Measurements from ENCODE around the gene IL17RE. TPM values are rescaled to one million over a fixed set of nuclear protein-coding genes. Genes with fewer than 3 reads are reported as not detected.
"Not testable (repeated sequence)": the region's sequence is repeated elsewhere in the genome, so short reads cannot be mapped to it uniquely, and the experiment has no call there.

The IL17RE gene
- total and polyA plus RNA-seq, 3 experiments from 2014 or later: 0.47 to 1.2 (median 1.2) TPM

- no peaks in the 10 kb centered on the region for H3K27me3 ChIP-seq (ENCODE audit: insufficient read depth, low read length, poor library complexity, severe bottlenecking)
- CTCF ChIA-PET: no interaction called here
- H3K27ac ChIP-seq (ENCODE audit: low read depth, low read length): no peak overlapping the region
- no peaks in the 10 kb centered on the region for H3K9me3 ChIP-seq (ENCODE audit: low read length)
- H3K4me3 ChIP-seq (ENCODE audit: low read length): no peak overlapping the region
- Mint-ChIP-seq H3K4me3 (no peak overlapping the region), H3K27ac (no peak overlapping the region), H3K27me3 (peaks cover 0 to 2% of the 10 kb centered on the region in 2 donors), H3K9me3 (no peaks in the 10 kb centered on the region), H3K36me3 (no peaks in the 10 kb centered on the region), H3K4me1 (no peaks in the 10 kb centered on the region)
- DNase-seq: no peak
- POLR2A ChIA-PET: interaction anchor here (0.6 kb wide), 1 partner anchor 83 kb away, joined by 3 read pairs; the partner anchor contains the start of gene TADA3
- no peaks in the 10 kb centered on the region for H3K36me3 ChIP-seq (ENCODE audit: insufficient read depth, low read length)
- H3K4me1 ChIP-seq (ENCODE audit: insufficient read depth, low read length): no peaks in the 10 kb centered on the region
These were observed 27.2 kb upstream of the IL17RE start for GRCh38 chr3:9875448-9875847.

- not testable (repeated sequence) for H3K27me3 Mint-ChIP-seq; H3K27ac ChIP-seq (ENCODE audit: low read depth, low read length); H3K4me1 ChIP-seq (ENCODE audit: insufficient read depth, low read length); H3K36me3 ChIP-seq (ENCODE audit: insufficient read depth, low read length); H3K9me3 Mint-ChIP-seq; H3K27me3 ChIP-seq (ENCODE audit: insufficient read depth, low read length, poor library complexity, severe bottlenecking); H3K4me3 Mint-ChIP-seq; H3K27ac Mint-ChIP-seq; H3K9me3 ChIP-seq (ENCODE audit: low read length); H3K36me3 Mint-ChIP-seq; H3K4me3 ChIP-seq (ENCODE audit: low read length); H3K4me1 Mint-ChIP-seq; DNase-seq
- ChIA-PET CTCF (interaction anchor here (1.0 kb wide), 1 partner anchor 10 kb away, joined by 3 read pairs; no protein-coding TSS in a partner anchor), POLR2A (interaction anchor here (0.6 to 1.1 kb wide), 2 partner anchors 14 to 15 kb away, joined by 3 read pairs; no protein-coding TSS in a partner anchor)
These were observed 26.4 kb upstream of the IL17RE start for GRCh38 chr3:9876255-9876654.

GRCh38 chr3:9876991-9877390 is 25.7 kb upstream of the IL17RE start:
- Mint-ChIP-seq H3K4me3 (no peak overlapping the region), H3K27ac (no peak overlapping the region), H3K9me3 (no peaks in the 10 kb centered on the region), H3K27me3 (peaks cover 0 to 3% of the 10 kb centered on the region in 2 donors), H3K36me3 (no peaks in the 10 kb centered on the region), H3K4me1 (no peaks in the 10 kb centered on the region)
- no peaks in the 10 kb centered on the region for H3K36me3 ChIP-seq (ENCODE audit: insufficient read depth, low read length)
- no peaks in the 10 kb centered on the region for H3K4me1 ChIP-seq (ENCODE audit: insufficient read depth, low read length)
- POLR2A ChIA-PET: interaction anchor here (1.1 kb wide), 1 partner anchor 15 kb away, joined by 3 read pairs; no protein-coding TSS in a partner anchor
- no peaks in the 10 kb centered on the region for H3K9me3 ChIP-seq (ENCODE audit: low read length)
- H3K27me3 ChIP-seq (ENCODE audit: insufficient read depth, low read length, poor library complexity, severe bottlenecking): no peaks in the 10 kb centered on the region
- no peak overlapping the region for H3K4me3 ChIP-seq (ENCODE audit: low read length)
- CTCF ChIA-PET: no interaction called here
- DNase-seq: no peak
- no peak overlapping the region for H3K27ac ChIP-seq (ENCODE audit: low read depth, low read length)

GRCh38 chr3:9878700-9879099 is 23.9 kb upstream of the IL17RE start:
- no peaks in the 10 kb centered on the region for H3K4me1 ChIP-seq (ENCODE audit: insufficient read depth, low read length)
- Mint-ChIP-seq H3K4me1 (no peaks in the 10 kb centered on the region), H3K27me3 (peaks cover 0 to 3% of the 10 kb centered on the region in 2 donors), H3K36me3 (no peaks in the 10 kb centered on the region), H3K27ac (no peak overlapping the region), H3K4me3 (no peak overlapping the region), H3K9me3 (no peaks in the 10 kb centered on the region)
- DNase-seq: no peak
- POLR2A ChIA-PET: no interaction called here
- CTCF ChIA-PET: no interaction called here
- H3K9me3 ChIP-seq (ENCODE audit: low read length): no peaks in the 10 kb centered on the region
- no peaks in the 10 kb centered on the region for H3K36me3 ChIP-seq (ENCODE audit: insufficient read depth, low read length)
- H3K4me3 ChIP-seq (ENCODE audit: low read length): no peak overlapping the region
- no peaks in the 10 kb centered on the region for H3K27me3 ChIP-seq (ENCODE audit: insufficient read depth, low read length, poor library complexity, severe bottlenecking)
- no peak overlapping the region for H3K27ac ChIP-seq (ENCODE audit: low read depth, low read length)

GRCh38 chr3:9879830-9880549 is 22.7 kb upstream of the IL17RE start, which contains the start of gene CIDEC:
Gene CIDEC (minus strand): TSS chr3:9880253. CDS start chr3:9878486, 1,767 bp downstream.
- H3K9me3 ChIP-seq (ENCODE audit: low read length): no peaks in the 10 kb centered on the region
- H3K36me3 ChIP-seq (ENCODE audit: insufficient read depth, low read length): no peaks in the 10 kb centered on the region
- POLR2A ChIA-PET: no interaction called here
- no peaks in the 10 kb centered on the region for H3K4me1 Mint-ChIP-seq
- H3K36me3 Mint-ChIP-seq: no peaks in the 10 kb centered on the region
- no peak within 1 kb of the TSS for H3K27ac ChIP-seq (ENCODE audit: low read depth, low read length)
- CTCF ChIA-PET: no interaction called here
- H3K27me3 ChIP-seq (ENCODE audit: insufficient read depth, low read length, poor library complexity, severe bottlenecking): no peaks in the 10 kb centered on the region
- no peaks in the 10 kb centered on the region for H3K4me1 ChIP-seq (ENCODE audit: insufficient read depth, low read length)
- H3K27ac Mint-ChIP-seq: peak within 1 kb of the TSS in 1 of 8 donors; percentile 41
- no peak for DNase-seq
- no peaks in the 10 kb centered on the region for H3K9me3 Mint-ChIP-seq
- peaks cover 2 to 7% of the 10 kb centered on the region in 2 donors for H3K27me3 Mint-ChIP-seq
- no peak within 1 kb of the TSS for H3K4me3 ChIP-seq (ENCODE audit: low read length)
- H3K4me3 Mint-ChIP-seq: no peak within 1 kb of the TSS

- H3K4me1 ChIP-seq (ENCODE audit: insufficient read depth, low read length): no peaks in the 10 kb centered on the region
- Mint-ChIP-seq H3K4me3 (no peak overlapping the region), H3K27me3 (peaks cover 2 to 7% of the 10 kb centered on the region in 2 donors), H3K27ac (no peak overlapping the region), H3K4me1 (no peaks in the 10 kb centered on the region), H3K9me3 (no peaks in the 10 kb centered on the region), H3K36me3 (no peaks in the 10 kb centered on the region)
- no peaks in the 10 kb centered on the region for H3K36me3 ChIP-seq (ENCODE audit: insufficient read depth, low read length)
- CTCF ChIA-PET: no interaction called here
- H3K27me3 ChIP-seq (ENCODE audit: insufficient read depth, low read length, poor library complexity, severe bottlenecking): no peaks in the 10 kb centered on the region
- no peak for DNase-seq
- no peak overlapping the region for H3K27ac ChIP-seq (ENCODE audit: low read depth, low read length)
- POLR2A ChIA-PET: no interaction called here
- no peak overlapping the region for H3K4me3 ChIP-seq (ENCODE audit: low read length)
- H3K9me3 ChIP-seq (ENCODE audit: low read length): no peaks in the 10 kb centered on the region
These were observed 21.2 kb upstream of the IL17RE start for GRCh38 chr3:9881441-9881840.

- no peak for DNase-seq
- Mint-ChIP-seq H3K9me3 (no peaks in the 10 kb centered on the region), H3K27ac (peak overlapping the region in 1 of 8 donors; percentile 40), H3K36me3 (no peaks in the 10 kb centered on the region), H3K4me1 (no peaks in the 10 kb centered on the region), H3K27me3 (peaks cover 2 to 7% of the 10 kb centered on the region in 2 donors), H3K4me3 (peak overlapping the region in 1 of 7 donors; percentile 46)
- no peak overlapping the region for H3K4me3 ChIP-seq (ENCODE audit: low read length)
- peak overlapping the region; percentile 29 for H3K27ac ChIP-seq (ENCODE audit: low read depth, low read length)
- ChIA-PET POLR2A (interaction anchor here (1.4 kb wide), 1 partner anchor 50 kb away, joined by 3 read pairs; the partner anchor contains the start of gene CRELD1), CTCF (interaction anchor here (1.1 to 1.6 kb wide), 2 partner anchors 49 to 63 kb away, joined by 3 to 5 read pairs; no protein-coding TSS in a partner anchor)
- H3K9me3 ChIP-seq (ENCODE audit: low read length): no peaks in the 10 kb centered on the region
- no peaks in the 10 kb centered on the region for H3K36me3 ChIP-seq (ENCODE audit: insufficient read depth, low read length)
- no peaks in the 10 kb centered on the region for H3K4me1 ChIP-seq (ENCODE audit: insufficient read depth, low read length)
- H3K27me3 ChIP-seq (ENCODE audit: insufficient read depth, low read length, poor library complexity, severe bottlenecking): no peaks in the 10 kb centered on the region
These were observed 18.7 kb upstream of the IL17RE start for GRCh38 chr3:9883706-9884554.

All from CD8-positive, alpha-beta memory T cell (primary cell).